Endothelial cell of umbilical vein (primary cell): Measurements from ENCODE around the gene MORN5. TPM values are rescaled to one million over a fixed set of nuclear protein-coding genes. Genes with fewer than 3 reads are reported as not detected.

ENCODE experiments used
- Bru-seq: library from RNA; stranded (reverse); fragments of 400-500 nt; gene quantifications from one replicate; lab custom pipeline; 2021; lab: Mats Ljungman, UMichigan
- BruChase-seq, 2 experiments: library from RNA; stranded (reverse); fragments of 400-500 nt; gene quantifications; one replicate each; lab custom pipeline; 2021; lab: Mats Ljungman, UMichigan
- BruUV-seq: library from RNA; stranded (reverse); fragments of 400-500 nt; replicated peaks from 2 replicates; lab custom pipeline; 2021; lab: Mats Ljungman, UMichigan
- CTCF ChIA-PET: fragments of 300-600, 350-600 bp; sonication (Branson Sonifier 250); formaldehyde crosslinking; loops from one replicate; lab custom pipeline; 2021; ENCODE audit warnings: antibody characterized with exemption, inconsistent platforms; lab: Charles Lee
- POLR2A ChIA-PET: fragments of 300-600, 350-600 bp; sonication (Branson Sonifier 250); formaldehyde crosslinking; loops from one replicate; lab custom pipeline; 2021; ENCODE audit warnings: antibody characterized with exemption, inconsistent platforms; lab: Charles Lee
- DNase-seq: peaks from one replicate; pipeline ENCODE4 v3.0.0-alpha.2; 2011; ENCODE audit warnings: low read depth, low spot score
- FAIRE-seq: peaks from 2 replicates; lab custom pipeline; 2011; peaks lifted over from hg19 to GRCh38; lab: Jason Lieb, UNC
- H2AFZ ChIP-seq: 2 replicates; pipeline ENCODE4 v1.6.0; 2012; ENCODE audit warnings: low read depth, low read length, control low read depth, inconsistent platforms
- H3K27ac ChIP-seq: 2 replicates; pipeline ENCODE4 v1.5.1; 2011; ENCODE audit warnings: low read depth, mild to moderate bottlenecking, control low read depth, low read length, moderate library complexity; ENCODE audit not compliant: insufficient read depth
- H3K27me3 ChIP-seq, 2 experiments: 2 replicates each; pipeline versions ENCODE4 v1.6.0 to v1.6.1; 2011; ENCODE audit warnings: low read length in 2 of 2, mixed read lengths in 1 of 2; ENCODE audit not compliant: control insufficient read depth in 2 of 2, insufficient read depth in 2 of 2
- H3K36me3 ChIP-seq, 2 experiments: 2 replicates in 1 of 2; 3 replicates in 1 of 2; pipeline ENCODE4 v1.5.1; 2011; ENCODE audit warnings: low read length in 2 of 2, mild to moderate bottlenecking in 1 of 2, moderate library complexity in 1 of 2; ENCODE audit not compliant: control insufficient read depth in 2 of 2, insufficient read depth in 2 of 2; ENCODE audit errors: extremely low read depth in 1 of 2
- H3K4me1 ChIP-seq: 3 replicates; pipeline ENCODE4 v1.5.1; 2011; ENCODE audit warnings: mild to moderate bottlenecking, low read length; ENCODE audit not compliant: control insufficient read depth, insufficient read depth; ENCODE audit errors: extremely low read depth
- H3K4me2 ChIP-seq: 2 replicates; pipeline ENCODE4 v1.6.1; 2011; ENCODE audit warnings: low read length, control low read depth, mixed read lengths; ENCODE audit not compliant: insufficient read depth
- H3K4me3 ChIP-seq, 3 experiments: fragments of 200-600 bp in 1 of 3; sonication (generic), shearing (Covaris generic) in 1 of 3; replicated peaks in 1 of 3; 2 replicates each; pipeline ENCODE4 v1.5.1; 2011 to 2016; ENCODE audit warnings: control low read depth in 3 of 3, low read length in 3 of 3, mild to moderate bottlenecking in 2 of 3, inconsistent platforms in 1 of 3, low read depth in 1 of 3, moderate library complexity in 1 of 3; ENCODE audit not compliant: insufficient read depth in 1 of 3
- H3K79me2 ChIP-seq: 2 replicates; pipeline ENCODE4 v1.6.0; 2012; ENCODE audit warnings: low read length, inconsistent platforms; ENCODE audit not compliant: control insufficient read depth, insufficient read depth
- H3K9ac ChIP-seq: replicated peaks from 2 replicates; pipeline ENCODE3; 2011; ENCODE audit warnings: low read length, control low read depth; ENCODE audit not compliant: insufficient read depth; ENCODE audit errors: extremely low read depth
- H3K9me1 ChIP-seq: replicated peaks from 3 replicates; pipeline ENCODE4 v1.6.0; 2011; ENCODE audit warnings: mild to moderate bottlenecking, low read length; ENCODE audit not compliant: control insufficient read depth, insufficient read depth; ENCODE audit errors: extremely low read depth
- H3K9me3 ChIP-seq: replicated peaks from 2 replicates; pipeline ENCODE4 v1.5.1; 2012; ENCODE audit warnings: low read length, inconsistent platforms; ENCODE audit not compliant: control insufficient read depth, insufficient read depth
- H4K20me1 ChIP-seq: replicated peaks from 2 replicates; pipeline ENCODE3; 2011; ENCODE audit warnings: mild to moderate bottlenecking, low read length; ENCODE audit not compliant: control insufficient read depth, insufficient read depth; ENCODE audit errors: extremely low read depth
- EZH2 ChIP-seq: IDR thresholded peaks from 2 replicates; pipeline ENCODE4 v1.6.1; 2012; ENCODE audit warnings: borderline replicate concordance, low read depth, mild to moderate bottlenecking, moderate library complexity, low read length, inconsistent platforms; ENCODE audit not compliant: severe bottlenecking
- FOS ChIP-seq: IDR thresholded peaks from 2 replicates; pipeline ENCODE4 v1.6.1; 2011; ENCODE audit warnings: mild to moderate bottlenecking, low read length, moderate library complexity, borderline replicate concordance; ENCODE audit not compliant: insufficient read depth
- GATA2 ChIP-seq: IDR thresholded peaks from 2 replicates; pipeline ENCODE4 v1.7.0; 2011; ENCODE audit warnings: low read depth, mild to moderate bottlenecking, moderate library complexity, mixed read lengths, low read length; ENCODE audit not compliant: insufficient read length, insufficient read depth
- JUN ChIP-seq: IDR thresholded peaks from 2 replicates; pipeline ENCODE4 v1.6.1; 2011; ENCODE audit warnings: borderline replicate concordance, low read depth; ENCODE audit not compliant: insufficient read length, insufficient read depth
- MAX ChIP-seq: IDR thresholded peaks from 2 replicates; pipeline ENCODE4 v1.6.1; 2011; ENCODE audit not compliant: insufficient read depth, insufficient read length
- MYC ChIP-seq: IDR thresholded peaks from one replicate; pipeline ENCODE4 v1.6.1; 2011; ENCODE audit warnings: mild to moderate bottlenecking, low read depth, low read length
- POLR2A ChIP-seq: IDR thresholded peaks from 2 replicates; pipeline ENCODE4 v1.6.1; 2012; ENCODE audit warnings: low read depth, mild to moderate bottlenecking, control low read depth, low read length
- POLR2AphosphoS5 ChIP-seq: IDR thresholded peaks from 2 replicates; pipeline ENCODE4 v1.6.1; 2012; ENCODE audit warnings: low read depth, mild to moderate bottlenecking, control low read depth, low read length, moderate library complexity; ENCODE audit not compliant: insufficient read depth
- dilution Hi-C: fragments of 300-500 bp; cut with MboI; formaldehyde crosslinking; loops from one replicate; pipeline ENCODE4 v1.15.0; 2019; ENCODE audit warnings: low sequenced_read_pairs; ENCODE audit not compliant: extremely low pct_ligation_motif_present
- intact Hi-C: fragments of 100-400 bp; cut with micrococcal nuclease; formaldehyde crosslinking; loops from one replicate; pipeline ENCODE4 v1.10.0; 2022
- long read RNA-seq: library from polyadenylated mRNA; stranded (forward); transcript quantifications from one replicate; pipeline ENCODE4 v2.0.0, GENCODE V29; 2021
- polyA minus RNA-seq, 3 experiments: library from RNA; depleted of rRNA, polyadenylated mRNA; stranded (reverse); fragments of >200 nt; gene quantifications; 1 replicate in 1 of 3; 2 replicates in 2 of 3; pipeline ENCODE4 v1.2.3, GENCODE V29; 2011
- polyA plus RNA-seq, 4 experiments: library from polyadenylated mRNA; depleted of rRNA in 3 of 4; stranded (reverse) in 3 of 4; unstranded in 1 of 4; fragments of >200 nt; gene quantifications; 2 replicates each; pipeline versions ENCODE4 v1.2.1 to v1.2.3, GENCODE V29; 2011 to 2012; ENCODE audit warnings: missing spikeins in 1 of 4
- total RNA-seq: library from RNA; stranded (reverse); gene quantifications from 2 replicates; pipeline ENCODE4 v1.2.3, GENCODE V29; 2021
- TF ChIP-seq, protein P1 (sequence below), 2 donors: IDR thresholded peaks; 1 replicate in 1 of 2; 2 replicates in 1 of 2; pipeline ENCODE4 v1.5.1; 2011; ENCODE audit warnings: low read length in 2 of 2, mild to moderate bottlenecking in 2 of 2, moderate library complexity in 2 of 2, control low read depth in 1 of 2, inconsistent platforms in 1 of 2, low read depth in 1 of 2; ENCODE audit not compliant: insufficient read depth in 1 of 2; ENCODE audit errors: extremely low read depth in 1 of 2

The MORN5 gene
- total RNA-seq (not detected in 2 replicates), polyA plus RNA-seq (not detected in 2 replicates), polyA minus RNA-seq (not detected in 2 replicates), Bru-seq, nascent RNA (percentile 1 among the genes with signal in this experiment), BruChase-seq, experiment 1, labeled RNA remaining after a 6-hour chase (not detected), BruChase-seq, experiment 2, labeled RNA remaining after a 2-hour chase (percentile 3 among the genes with signal in this experiment)
- polyA plus RNA-seq (2011; cell fraction: cytosol; rRNA removed), result not detected in 2 replicates
- not detected in 2 replicates for polyA plus RNA-seq (2011; cell fraction: nucleus; rRNA removed)
- polyA plus RNA-seq (2012), result not detected in 2 replicates
- not detected for polyA minus RNA-seq (2011; cell fraction: cytosol; rRNA and poly(A)+ RNA removed)
- polyA minus RNA-seq (2011; cell fraction: nucleus; rRNA and poly(A)+ RNA removed), result not detected in 2 replicates
- long read RNA-seq, result 0 reads

DNA sequence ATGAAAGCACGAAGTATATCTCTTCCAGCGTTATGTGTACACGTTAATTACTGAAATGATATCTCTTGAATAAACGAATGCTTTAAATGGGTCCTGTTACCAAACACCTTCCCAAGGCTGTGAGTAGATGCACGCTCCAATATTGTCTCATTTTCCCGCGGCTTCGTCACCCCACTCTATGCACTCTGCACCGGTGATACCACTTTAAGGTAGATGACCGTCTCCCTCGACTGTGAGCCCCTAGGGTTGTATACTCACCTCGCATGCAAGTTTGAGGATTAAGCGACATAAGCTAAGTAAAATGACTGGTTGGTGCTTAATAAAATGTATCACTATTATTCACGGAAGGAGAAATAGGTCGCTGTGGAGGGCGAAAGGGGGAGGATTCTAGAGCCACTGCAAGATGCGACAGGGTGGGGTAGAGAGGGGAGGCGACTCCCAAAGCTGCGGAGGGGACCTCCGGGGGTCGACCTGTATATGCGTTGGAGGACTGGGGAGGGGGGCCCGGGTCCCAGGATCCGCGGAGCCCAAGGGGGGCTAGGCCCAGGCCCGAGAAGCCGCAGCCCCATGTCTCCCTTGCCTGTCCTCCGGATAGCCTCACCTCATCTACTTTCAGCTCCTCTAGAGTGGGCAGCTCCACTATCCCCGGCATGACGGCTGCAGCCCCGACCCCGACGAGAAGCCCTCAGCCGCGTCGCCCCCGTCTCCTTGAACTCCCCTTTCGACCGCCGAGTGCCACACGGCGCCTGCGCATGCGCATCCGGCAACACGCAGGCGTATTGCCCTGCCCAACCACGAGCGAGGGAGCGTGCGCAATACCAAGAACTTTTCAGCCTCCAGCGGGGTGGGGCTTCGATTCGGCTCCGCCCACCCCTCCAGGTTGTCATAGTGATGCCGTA is at the start of gene MORN5, which contains the start of gene NDUFA8:
TSS of gene MORN5 (plus strand) at position 883 of the 899 bp plus-strand sequence. CDS start 65 bp downstream, outside the sequence.
TSS of gene NDUFA8 (minus strand) at position 754 of the 899 bp plus-strand sequence. CDS start at position 652, 102 bp downstream.
- Histone ChIP-seq H3K36me3 (no peaks in the 10 kb centered on the region), H3K4me1 (peaks cover 8% of the 10 kb centered on the region), H3K27ac (peak within 1 kb of the TSS; percentile 0), H3K9ac (peak within 1 kb of the TSS; percentile 51), H3K9me1 (no peaks in the 10 kb centered on the region), H3K9me3 (no peaks in the 10 kb centered on the region), H2AFZ (peak within 1 kb of the TSS; percentile 32), H3K4me3 (peak within 1 kb of the TSS; percentile 56 to 100 (median 87)), H3K4me2 (peak within 1 kb of the TSS; percentile 92), H4K20me1 (no peaks in the 10 kb centered on the region), H3K27me3 (peaks cover 8 to 16% of the 10 kb centered on the region in 2 experiments), H3K79me2 (peaks cover 22% of the 10 kb centered on the region)
- TSS peak; percentile 68 for BruUV-seq
- intact Hi-C loops (loop anchor here (1.0 to 5.0 kb wide), 5 partner anchors 68 to 191 kb away; partner anchors contain the start of genes LHX6, MRRF and RBM18), dilution Hi-C loops (no loop called here)
- TF ChIP-seq FOS (no peak), POLR2AphosphoS5 (peak; percentile 79), EZH2 (no peak), JUN (no peak), GATA2 (no peak), POLR2A (peak; percentile 90), MAX (peak; percentile 43), MYC (no peak)
- TF ChIP-seq, protein P1, sequence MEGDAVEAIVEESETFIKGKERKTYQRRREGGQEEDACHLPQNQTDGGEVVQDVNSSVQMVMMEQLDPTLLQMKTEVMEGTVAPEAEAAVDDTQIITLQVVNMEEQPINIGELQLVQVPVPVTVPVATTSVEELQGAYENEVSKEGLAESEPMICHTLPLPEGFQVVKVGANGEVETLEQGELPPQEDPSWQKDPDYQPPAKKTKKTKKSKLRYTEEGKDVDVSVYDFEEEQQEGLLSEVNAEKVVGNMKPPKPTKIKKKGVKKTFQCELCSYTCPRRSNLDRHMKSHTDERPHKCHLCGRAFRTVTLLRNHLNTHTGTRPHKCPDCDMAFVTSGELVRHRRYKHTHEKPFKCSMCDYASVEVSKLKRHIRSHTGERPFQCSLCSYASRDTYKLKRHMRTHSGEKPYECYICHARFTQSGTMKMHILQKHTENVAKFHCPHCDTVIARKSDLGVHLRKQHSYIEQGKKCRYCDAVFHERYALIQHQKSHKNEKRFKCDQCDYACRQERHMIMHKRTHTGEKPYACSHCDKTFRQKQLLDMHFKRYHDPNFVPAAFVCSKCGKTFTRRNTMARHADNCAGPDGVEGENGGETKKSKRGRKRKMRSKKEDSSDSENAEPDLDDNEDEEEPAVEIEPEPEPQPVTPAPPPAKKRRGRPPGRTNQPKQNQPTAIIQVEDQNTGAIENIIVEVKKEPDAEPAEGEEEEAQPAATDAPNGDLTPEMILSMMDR (IDR thresholded peaks at IDR 0.05; ENCODE audit: extremely low read depth in 1 of 2, insufficient read depth in 1 of 2, low read depth in 1 of 2, low read length in 2 of 2), result no peak
- DNase-seq, result peak; percentile 97
- FAIRE-seq, result peak; percentile 99
- CTCF ChIA-PET, result interaction anchor here (0.6 to 3.6 kb wide), 7 partner anchors 9 to 191 kb away, joined by 3 to 34 read pairs (median 4); no protein-coding TSS in a partner anchor
- POLR2A ChIA-PET, result no interaction called here
